Stimulated activated CD4-positive, alpha-beta T cell treated with anti-CD3 and anti-CD28 coated beads, TNF-alpha, amount 100 ng/mL, for 1 hour (primary cell): ENCODE measurements around the gene CUBN.
"Not testable (repeated sequence)": the region's sequence is repeated elsewhere in the genome, so short reads cannot be mapped to it uniquely, and the experiment has no call there.

ENCODE experiments used
- DNase-seq, 3 donors: peaks; one replicate each; pipeline ENCODE4 v3.0.0-alpha.2; 2020; ENCODE audit warnings: low read depth in 3 of 3, low spot score in 1 of 3

The CUBN gene

DNA sequence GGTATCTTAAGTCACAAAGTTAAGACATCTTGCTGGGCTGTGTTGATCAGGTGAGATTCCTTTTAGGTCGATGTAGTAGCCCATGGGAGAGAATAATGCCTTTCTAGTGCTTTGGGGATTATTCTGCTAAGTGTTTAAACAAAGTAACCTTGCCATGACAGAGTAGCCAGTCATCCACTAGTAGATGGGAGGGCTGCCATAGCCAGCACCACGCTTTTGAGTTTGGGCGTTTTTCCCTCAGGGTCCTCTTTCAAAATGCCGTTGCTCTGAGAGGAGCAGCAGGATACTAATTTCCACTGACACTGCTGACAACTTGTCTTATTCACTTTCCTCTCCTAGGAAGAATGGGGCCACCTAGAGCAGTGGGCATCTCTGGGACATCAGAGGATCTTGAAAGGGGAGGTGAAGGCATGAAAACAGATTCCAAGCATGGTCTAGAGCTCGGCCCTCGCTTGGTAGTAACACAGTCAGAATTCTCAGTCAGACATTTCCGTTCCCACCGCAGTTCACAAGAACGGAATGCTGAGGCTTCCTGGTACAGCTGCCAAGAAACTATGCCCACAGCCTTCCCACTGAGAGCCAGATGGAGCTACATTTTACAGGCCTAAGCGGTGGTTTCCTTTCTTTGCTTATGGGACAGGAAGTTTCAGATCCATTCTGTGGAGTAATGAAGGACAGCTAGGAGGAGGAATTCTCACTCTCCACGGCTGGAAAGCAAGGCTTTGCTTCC is 297.1 kb downstream of the CUBN start:
- no peak for DNase-seq

DNA sequence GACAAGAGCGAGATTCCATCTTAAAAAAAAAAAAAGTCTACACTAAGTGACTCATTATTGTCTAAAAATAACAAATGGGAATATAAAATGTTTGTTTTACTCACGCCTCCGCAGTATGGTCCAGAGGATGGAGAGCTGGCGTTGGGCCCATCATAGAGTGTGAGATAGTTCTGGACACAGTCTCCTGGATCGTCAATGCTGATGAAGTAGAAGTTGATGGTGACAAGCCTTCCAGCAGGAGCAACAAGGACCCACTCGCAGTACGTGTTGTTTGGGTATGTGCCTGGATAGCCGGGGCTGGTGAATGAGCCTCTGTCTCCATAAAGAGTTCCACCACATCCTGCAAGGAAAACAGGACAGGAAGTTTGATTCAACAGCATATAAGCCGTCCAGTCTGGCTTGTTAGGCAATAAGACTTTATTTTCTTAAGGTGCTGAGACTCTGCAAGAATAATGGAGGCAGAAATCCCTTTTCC is 300.9 kb downstream of the CUBN start:
- no peak for DNase-seq

DNA sequence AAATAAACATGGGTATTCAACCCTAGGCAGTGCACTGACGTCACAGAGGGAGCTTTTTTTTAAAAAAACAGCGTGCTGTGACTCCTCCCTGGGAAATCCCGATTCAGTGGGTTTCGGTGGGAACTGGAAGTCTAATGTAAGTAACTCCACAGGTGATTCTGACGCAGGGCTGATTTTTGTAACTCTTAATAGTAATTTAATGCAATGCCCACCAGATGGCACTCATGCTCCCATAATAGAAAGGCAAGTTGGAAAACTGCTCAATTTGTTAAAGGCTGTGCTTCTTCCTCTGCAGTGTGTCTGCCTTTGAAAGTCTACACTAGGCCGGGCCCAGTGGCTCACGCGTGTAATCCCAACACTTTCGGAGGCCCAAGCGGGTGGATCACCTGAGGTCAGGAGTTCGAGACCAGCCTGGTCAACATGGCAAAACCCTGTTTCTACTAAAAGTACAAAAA is 301.5 kb downstream of the CUBN start:
- peak; percentile 14 to 35 (median 21) for DNase-seq

DNA sequence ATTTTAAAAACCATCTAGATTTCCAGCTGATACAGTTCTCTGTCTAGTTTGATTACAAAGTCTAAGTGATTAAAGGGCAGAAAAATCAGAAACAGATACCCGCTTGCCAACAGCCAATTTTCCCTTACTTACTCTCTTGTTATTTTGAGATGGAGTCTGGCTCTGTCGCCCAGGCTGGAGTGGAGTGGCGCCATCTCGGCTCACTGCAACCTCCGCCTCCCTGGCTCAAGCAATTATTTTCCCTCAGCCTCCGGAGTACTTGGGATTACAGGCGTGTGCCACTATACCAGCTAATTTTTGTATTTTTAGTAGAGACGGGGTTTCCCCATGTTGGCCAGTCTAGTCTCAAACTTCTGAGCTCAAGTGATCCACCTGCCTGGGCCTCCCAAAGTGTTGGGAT is 302.1 kb downstream of the CUBN start:
- DNase-seq: not testable (repeated sequence)

DNA sequence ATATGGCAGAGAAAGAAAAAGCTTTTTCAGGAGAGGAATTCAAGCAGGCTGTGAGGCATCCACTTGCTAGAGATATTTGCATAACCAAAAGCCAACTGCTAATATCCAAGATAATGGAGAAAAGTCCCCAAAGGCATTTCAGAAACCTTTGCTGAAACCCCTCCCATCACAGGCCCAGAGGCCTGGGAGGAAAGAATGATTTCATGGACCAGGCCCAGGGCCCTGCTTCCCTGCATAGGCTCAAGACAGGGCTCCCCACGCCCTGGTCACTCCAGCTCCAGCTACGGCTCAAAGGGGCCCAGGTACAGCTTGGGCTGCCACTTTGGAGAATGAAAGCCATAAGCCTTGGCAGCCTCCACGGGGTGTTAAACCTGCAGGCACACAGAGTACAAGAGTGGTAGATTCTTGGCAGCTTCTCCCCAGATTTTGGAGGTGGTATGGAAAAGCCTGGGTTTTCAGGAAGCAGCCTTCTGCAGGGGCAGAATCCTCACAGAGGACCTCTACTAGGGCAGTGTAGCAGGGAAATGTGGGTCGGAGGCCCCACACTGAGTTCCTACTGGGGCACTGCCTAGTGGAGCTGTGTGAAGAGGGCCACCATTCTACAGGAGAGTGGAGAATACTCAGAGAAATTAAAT is 306.8 kb downstream of the CUBN start:
- no peak for DNase-seq

DNA sequence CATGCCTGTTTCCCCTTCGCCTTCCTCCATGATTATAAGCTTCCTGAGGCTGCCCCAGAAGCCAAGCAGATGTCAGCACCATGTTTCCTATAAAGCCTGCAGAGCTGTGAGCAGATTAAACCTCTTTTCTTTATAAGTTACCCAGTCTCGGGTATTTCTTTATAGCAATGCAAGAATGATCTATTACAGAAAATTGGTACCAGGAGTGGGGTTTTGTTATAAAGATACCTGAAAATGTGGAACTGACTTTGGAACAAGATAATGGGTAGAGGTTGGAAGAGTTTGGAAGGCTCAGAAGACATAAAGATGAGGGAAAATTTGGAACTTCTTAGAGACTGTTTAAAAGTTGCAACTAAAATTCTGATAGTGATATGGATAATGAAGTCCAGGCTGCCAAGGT is 307.6 kb downstream of the CUBN start:
- no peak for DNase-seq

DNA sequence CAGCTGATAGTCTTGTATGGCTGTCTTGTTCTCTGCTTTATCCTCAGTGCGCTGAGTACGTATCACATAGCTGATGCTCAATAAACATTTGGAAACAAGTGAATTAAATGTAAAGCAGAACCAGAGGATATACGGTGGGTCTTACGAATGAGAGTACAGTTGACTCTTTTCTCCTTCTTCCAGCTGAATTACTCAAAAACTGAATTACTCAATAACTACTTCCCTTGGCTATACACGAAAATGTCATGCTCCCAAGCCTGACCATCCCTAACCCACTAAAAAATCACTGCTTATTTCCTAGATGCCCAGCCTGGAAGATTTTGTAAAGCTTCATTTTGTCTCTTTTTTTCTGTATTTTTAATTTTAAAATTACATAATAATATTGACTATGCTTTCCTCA is 309.2 kb downstream of the CUBN start:
- DNase-seq: no peak

DNA sequence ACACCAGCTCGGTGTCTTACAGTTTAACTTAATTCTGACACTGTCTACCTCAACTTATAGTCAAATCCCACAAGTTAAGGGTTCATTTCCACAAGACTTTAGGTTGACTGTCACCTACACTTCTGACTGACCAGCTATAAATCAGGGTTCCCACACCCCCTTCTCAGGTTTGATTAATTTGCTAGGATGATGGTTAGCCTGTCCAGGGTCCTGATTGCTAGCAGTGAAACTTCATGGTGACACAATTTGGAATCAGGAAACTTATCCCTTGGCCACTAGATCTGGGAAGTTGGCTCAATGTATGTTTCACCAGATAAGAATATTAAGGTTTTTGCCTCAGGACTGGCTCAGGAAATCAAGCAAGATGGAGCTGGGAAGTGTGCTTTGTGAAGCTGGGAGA is 309.6 kb downstream of the CUBN start:
- no peak for DNase-seq

DNA sequence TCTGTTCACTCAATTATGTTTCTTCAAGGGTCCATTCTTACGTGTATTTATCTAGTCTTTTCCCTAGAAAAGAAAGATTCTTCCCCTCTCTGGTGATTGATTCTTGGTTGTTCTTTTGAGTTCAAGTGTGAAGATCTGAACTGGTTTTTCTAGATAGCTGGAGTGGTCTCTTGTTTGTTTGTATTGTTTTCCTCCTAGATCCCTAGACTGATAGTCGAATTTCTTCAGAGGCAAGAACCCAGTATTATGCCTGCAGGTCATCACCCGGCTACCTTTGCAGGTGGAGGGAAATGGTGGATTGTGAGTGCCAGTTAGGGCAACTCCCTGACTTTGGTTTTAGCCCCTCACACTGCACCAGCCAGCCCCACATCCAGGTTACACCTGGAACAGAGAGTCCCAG is 310.2 kb downstream of the CUBN start:
- DNase-seq: no peak

DNA sequence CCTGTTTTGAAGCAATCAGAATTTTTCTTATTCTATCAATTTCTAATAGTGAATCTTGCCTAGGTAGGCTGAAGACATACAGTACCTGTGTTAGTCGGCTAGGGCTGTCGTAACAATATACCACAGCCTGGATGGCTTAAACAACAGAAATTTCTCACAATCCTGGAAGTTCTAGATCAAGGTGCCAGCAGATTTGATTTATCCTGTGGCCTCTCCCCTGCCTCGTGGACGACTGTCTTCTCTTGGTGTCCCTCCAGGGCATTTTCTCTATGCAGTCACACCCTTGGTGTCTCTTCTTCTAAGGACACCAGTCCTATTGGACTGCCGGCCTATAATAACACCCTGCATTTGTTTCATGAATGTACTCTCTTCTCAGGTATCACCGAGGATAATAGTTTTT is 310.6 kb downstream of the CUBN start:
- no peak for DNase-seq

DNA sequence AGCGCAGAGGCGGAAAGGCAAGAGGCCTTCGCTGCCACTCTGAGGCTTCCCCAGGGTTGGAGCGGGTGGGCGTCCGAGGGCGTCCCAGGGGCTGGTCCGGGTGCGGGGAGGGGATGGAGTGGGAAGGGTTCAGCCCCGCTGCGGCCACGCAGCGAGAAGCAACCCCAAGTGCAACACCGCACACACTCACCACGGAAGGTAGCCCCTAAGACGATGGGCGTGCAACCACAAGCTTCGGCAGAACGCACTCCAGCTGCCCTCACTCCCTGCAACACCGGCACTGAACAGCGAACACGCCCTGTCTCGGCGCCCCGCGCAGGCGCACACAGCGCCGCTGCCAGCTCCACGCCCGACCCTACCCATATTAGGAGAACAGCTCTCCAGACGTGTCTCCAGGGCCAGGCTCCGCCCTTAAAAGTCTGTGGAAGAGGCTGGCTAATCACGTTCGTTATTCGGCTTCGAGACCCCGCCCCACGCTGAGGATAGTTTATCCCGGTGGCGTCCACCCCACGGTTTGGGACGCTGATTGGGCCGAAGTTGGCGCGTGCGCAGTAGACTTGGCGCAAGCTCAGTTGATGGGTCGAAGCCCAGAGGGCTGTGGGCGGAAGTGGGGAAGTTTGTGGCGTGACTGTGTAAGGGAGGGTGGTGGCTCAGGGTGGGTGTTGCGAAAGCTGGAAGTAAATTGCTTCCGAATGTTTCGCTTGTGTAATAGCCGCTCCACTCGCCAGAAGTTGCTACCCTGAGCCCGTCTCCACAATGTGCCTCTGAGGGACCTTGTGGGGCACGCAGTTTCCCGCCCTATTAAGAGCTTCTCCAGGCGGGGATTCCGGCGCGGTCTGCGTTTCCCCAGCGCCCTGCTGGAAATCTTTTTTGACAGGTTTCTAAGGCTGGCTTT is 312.2 kb downstream of the CUBN start, which contains the start of gene RSU1:
RSU1 (minus strand) TSS at position 300 of the 895 bp plus-strand sequence. CDS start 343 bp downstream, outside the sequence.
- peak; percentile 100 for DNase-seq

DNA sequence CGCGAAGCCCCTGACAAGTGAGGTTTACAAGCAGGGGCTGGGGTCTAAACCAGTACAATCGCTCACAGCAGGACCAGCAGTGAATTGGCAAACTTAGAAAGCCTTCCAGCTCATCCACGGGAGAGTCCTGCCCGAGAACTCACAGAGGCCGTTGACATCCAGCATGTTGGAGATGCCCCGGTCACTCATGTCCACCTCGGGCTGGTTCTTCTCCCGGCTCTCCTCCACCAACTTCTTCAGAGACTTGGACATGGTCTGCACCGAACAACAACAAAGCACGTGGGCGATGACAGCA is 312.8 kb downstream of the CUBN start:
- DNase-seq: no peak

DNA sequence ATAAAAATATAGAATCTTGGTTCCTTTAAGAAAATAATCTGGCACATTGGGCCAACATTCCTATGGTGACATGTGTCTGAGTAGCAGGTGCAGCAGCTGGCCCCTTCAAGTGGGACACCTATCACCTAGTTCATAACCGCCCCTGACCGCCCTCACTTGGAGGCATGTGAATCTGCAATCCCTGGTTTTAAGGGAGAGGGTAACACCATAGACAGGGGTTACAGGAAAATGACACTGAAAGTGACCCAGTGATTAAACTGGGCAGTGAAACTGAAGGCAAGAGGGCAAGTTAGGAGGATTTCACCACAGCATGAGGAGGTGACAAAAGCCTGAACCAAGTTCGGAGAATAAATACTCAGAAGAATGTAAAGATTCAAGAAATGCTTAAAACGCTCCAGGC is 313.4 kb downstream of the CUBN start:
- no peak for DNase-seq

DNA sequence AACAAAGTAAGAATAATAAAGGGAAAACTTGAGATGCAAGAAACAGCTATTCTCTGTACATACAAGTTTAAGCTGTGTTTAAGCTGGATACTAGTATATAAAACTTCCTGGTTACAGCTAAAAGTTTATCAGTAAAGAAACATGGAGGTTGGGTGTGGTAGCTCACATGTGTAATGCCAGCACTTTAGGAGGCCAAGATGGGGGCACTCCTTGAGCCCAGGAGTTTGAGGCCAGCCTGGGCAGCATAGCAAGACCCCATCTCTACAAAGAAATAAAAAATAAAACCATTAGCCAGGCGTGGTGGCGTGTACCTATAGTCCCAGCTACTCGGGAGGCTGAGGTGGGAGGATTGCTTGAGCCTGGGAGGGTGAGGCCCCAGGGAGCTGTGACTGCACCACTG is 315.6 kb downstream of the CUBN start:
- DNase-seq: no peak

DNA sequence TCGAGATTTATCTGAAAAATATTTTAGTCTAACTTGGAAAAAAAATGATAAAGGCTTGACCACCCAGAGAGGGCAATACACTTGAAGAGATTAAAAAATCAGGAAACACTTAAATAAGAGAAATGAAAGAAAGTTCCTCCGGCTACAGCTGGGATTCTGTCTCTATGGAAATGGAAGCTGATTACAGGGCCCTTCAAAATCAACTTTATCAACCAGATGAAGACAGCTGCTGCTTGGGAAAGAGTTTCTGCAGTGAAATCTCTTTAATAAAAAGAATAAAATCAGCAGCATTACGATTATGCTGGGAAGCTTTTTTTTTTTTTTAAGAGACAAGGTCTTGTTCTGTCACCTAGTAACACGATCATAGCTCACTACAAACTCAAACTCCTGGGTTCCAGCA is 316.9 kb downstream of the CUBN start:
- no peak for DNase-seq

DNA sequence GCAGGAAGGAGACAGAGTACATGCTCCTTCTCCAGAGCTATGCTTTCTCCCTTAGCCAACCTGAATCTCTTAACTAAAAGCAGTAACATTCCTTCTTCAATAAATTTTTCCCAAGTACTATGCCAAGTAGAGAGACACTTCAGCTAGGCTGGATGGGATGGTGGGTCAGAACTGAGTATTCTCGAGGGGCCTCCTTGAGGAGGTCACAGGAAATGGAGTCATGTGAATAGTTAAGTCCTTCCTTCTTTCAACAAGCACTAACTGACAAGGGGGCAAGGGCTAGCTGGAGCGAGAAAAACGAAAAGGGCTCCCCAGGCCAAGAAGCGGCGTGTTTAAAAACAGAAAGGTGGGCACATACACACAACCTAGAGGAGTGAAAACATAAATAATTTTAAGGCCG is 317.8 kb downstream of the CUBN start:
- DNase-seq: no peak

DNA sequence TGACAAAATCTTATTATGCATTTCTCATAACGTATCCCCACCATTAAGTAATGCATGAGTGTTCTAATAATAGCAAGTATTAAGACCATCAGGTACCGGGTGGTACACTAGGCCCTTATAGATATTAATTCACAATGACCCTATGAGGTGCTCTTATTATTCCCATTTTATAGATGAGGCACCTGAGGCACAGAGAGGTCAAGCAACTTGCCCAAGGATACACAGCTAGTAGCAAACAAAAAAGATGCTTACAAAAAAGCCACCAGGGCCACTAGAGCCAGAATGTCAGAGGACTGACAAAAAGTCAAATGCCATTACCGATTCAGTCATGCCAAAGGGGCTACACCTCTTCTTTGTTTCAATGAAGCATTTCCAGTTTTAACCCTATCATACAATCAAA is 318.3 kb downstream of the CUBN start:
- no peak for DNase-seq

DNA sequence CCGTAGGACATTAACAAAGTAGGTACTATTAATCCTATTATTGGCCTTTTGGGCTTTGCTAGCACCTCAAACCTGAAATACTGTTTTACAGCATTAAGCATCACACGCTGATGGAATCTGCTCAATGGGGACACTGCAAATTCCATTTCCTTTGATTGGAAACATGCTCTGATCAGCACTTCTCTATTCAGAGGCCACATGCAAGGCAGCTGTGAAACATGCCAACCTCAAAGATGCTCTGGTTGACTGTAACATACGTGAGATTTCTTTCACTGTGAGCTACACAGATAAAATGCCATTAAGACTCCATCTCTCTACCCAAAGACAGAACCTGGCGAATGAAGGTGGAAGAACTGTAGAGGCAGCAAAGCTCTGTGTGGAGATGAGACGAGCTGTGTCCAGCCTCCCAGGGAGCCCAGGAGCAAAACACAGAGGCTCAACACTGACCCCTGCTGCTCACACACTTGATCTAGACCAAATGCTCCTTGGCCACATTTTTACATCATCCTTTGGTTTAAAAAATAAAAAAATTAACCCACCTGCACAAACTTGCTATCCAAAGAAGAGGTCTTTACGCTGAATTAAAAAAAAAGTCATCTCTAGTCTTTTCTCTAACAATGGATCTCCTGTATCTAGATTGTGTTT is 320.4 kb downstream of the CUBN start:
- DNase-seq: peak in 1 of 3 donors; percentile 39

DNA sequence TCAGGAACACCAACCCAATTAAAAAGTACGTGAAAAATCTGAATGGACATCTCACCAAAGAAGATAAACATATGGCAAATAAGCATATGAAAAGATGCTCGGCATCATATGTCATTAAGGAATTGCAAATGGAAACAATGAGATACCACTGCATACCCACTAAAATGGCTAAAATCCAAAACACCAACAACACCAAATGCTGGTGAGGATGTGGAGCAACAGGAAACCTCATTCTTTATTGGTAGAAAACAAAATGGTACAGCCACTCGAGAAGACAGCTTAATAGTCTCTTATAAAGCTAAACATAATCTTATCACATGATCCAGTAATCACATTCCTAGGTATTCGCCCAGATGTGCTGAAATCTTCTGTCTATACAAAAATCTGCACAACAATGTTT is 325.5 kb downstream of the CUBN start:
- DNase-seq: no peak

DNA sequence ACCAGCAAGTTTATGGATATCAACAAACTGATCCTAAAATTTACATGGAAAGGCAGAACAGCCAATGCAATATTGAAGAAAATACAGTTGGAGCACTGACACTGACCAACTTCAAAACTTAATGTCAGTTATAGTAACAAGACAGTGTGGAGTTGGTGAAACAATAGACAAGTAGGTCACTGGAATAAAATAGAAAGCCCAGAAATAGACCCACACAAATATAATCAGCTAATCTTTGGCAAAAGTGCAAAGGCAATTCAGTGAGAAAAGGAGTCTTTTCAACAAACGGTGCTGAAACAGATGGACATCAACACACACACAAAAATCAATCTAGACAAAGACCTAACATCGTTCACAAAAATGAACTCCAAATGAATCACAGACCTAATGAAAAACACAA is 326.1 kb downstream of the CUBN start:
- DNase-seq: no peak

DNA sequence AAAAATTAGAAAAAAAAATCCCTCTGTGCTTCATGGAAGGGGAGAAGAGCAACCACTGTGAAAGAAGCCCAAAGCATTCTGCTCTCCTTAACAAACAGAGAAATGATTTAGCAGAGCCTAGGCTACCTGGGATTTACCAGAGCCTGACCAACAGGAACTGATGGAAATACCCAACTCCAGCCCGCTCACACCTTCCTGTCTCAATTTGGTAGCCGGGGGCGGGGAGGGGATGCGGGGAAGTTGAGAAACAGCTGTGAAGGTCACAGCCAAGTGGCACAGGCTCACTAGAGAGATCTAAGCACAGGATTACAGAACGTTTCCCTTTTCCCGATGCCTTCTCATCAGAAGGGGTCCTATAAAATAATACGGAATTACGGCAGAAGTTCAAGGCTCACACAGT is 330.0 kb downstream of the CUBN start:
- no peak for DNase-seq
